Retinal pigment epithelial cell (primary cell): ENCODE results near the gene TMEM219.

ENCODE experiments used
- DNase-seq: peaks from one replicate; pipeline ENCODE4 v3.0.0-alpha.2; 2010; ENCODE audit warnings: low read depth
- H3K4me3 ChIP-seq: 2 replicates; pipeline ENCODE4 v1.5.1; 2011; ENCODE audit warnings: mild to moderate bottlenecking, low read length, control low read depth, moderate library complexity
- CTCF ChIP-seq: conservative IDR thresholded peaks from 2 replicates; pipeline ENCODE4 v1.5.1; 2011; ENCODE audit warnings: low read depth, low read length, control low read depth, inconsistent platforms

The TMEM219 gene

GRCh38 chr16:30004811-30005242, 42.9 kb downstream of the TMEM219 start:
- DNase-seq, result no peak
- TF ChIP-seq CTCF, result no peak
- H3K4me3 ChIP-seq, result no peak overlapping the region

- no peak for DNase-seq
- peak; percentile 86 for TF ChIP-seq CTCF
- no peak overlapping the region for H3K4me3 ChIP-seq
Observed at GRCh38 chr16:30005341-30006094, 43.6 kb downstream of the TMEM219 start.

DNA sequence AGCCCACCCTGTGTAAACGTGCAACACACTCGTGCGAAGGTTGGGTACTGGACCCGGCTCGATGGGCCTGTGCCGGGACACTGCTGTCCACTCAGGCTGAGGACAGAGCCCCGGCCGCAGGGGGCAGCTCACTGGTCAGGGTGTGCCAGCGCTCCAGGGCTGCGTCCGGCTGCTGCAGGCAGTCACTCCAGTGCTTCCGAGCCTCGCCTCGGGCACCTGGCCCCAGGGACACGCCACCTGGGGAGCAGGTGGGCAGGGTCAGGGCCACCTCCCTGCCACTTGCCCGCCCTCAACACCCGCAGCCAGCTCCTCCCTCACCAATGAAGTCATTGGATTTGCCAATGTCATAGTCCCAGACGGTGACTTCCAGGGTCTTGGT, 44.2 kb downstream of the TMEM219 start:
- no peak for DNase-seq
- H3K4me3 ChIP-seq, result no peak overlapping the region
- TF ChIP-seq CTCF, result no peak

- H3K4me3 ChIP-seq, result no peak overlapping the region
- TF ChIP-seq CTCF, result no peak
- no peak for DNase-seq
Observed at GRCh38 chr16:30006659-30007377, 44.9 kb downstream of the TMEM219 start.

GRCh38 chr16:30007378-30007895, 45.6 kb downstream of the TMEM219 start:
- TF ChIP-seq CTCF, result no peak
- H3K4me3 ChIP-seq, result no peak overlapping the region
- no peak for DNase-seq

GRCh38 chr16:30009085-30009862, 47.4 kb downstream of the TMEM219 start:
- DNase-seq, result no peak
- no peak overlapping the region for H3K4me3 ChIP-seq
- no peak for TF ChIP-seq CTCF
